Ectodermal cell (in vitro differentiated cells): ENCODE data around the gene MEF2A.

Experiments used
- H3K27ac ChIP-seq: 2 replicates; pipeline ENCODE4 v1.7.0; 2013; ENCODE audit warnings: mild to moderate bottlenecking, low read depth, low read length; ENCODE audit not compliant: insufficient read depth, poor library complexity, severe bottlenecking
- H3K27me3 ChIP-seq: 2 replicates; pipeline ENCODE4 v1.7.0; 2013; ENCODE audit warnings: mild to moderate bottlenecking, low read length; ENCODE audit not compliant: insufficient read depth, control insufficient read depth, poor library complexity, severe bottlenecking
- H3K36me3 ChIP-seq: one replicate; pipeline ENCODE4 v1.7.0; 2013; ENCODE audit warnings: low read length; ENCODE audit not compliant: control insufficient read depth, insufficient read depth
- H3K4me1 ChIP-seq: one replicate; pipeline ENCODE4 v1.7.0; 2013; ENCODE audit warnings: low read length; ENCODE audit not compliant: control insufficient read depth, insufficient read depth
- H3K4me3 ChIP-seq: 2 replicates; pipeline ENCODE4 v1.7.0; 2013; ENCODE audit warnings: low read depth, low read length, control low read depth; ENCODE audit not compliant: insufficient read depth
- H3K9me3 ChIP-seq: 2 replicates; pipeline ENCODE4 v1.7.0; 2013; ENCODE audit warnings: mild to moderate bottlenecking, low read length, moderate library complexity; ENCODE audit not compliant: control insufficient read depth
- WGBS, 2 experiments: methylation state at CpG; one replicate each; pipeline ENCODE4 v1.1.7; 2013; ENCODE audit warnings: missing lambda C conversion rate in 2 of 2; 5-methylcytosine and 5-hydroxymethylcytosine counted together

MEF2A gene

GRCh38 chr15:99545605-99546004 is 20.2 kb upstream of the MEF2A start:
- Histone ChIP-seq H3K27me3 (no peaks in the 10 kb centered on the region), H3K4me1 (no peaks in the 10 kb centered on the region), H3K4me3 (no peak overlapping the region), H3K36me3 (no peaks in the 10 kb centered on the region), H3K27ac (no peak overlapping the region), H3K9me3 (no peaks in the 10 kb centered on the region)

GRCh38 chr15:99546441-99547100 is 19.2 kb upstream of the MEF2A start:
- Histone ChIP-seq H3K27me3 (no peaks in the 10 kb centered on the region), H3K36me3 (no peaks in the 10 kb centered on the region), H3K4me3 (no peak overlapping the region), H3K27ac (no peak overlapping the region), H3K4me1 (no peaks in the 10 kb centered on the region), H3K9me3 (no peaks in the 10 kb centered on the region)
- 93 to 96% methylated on average over 4 of the region's 4 CpGs for WGBS, 2 experiments

DNA sequence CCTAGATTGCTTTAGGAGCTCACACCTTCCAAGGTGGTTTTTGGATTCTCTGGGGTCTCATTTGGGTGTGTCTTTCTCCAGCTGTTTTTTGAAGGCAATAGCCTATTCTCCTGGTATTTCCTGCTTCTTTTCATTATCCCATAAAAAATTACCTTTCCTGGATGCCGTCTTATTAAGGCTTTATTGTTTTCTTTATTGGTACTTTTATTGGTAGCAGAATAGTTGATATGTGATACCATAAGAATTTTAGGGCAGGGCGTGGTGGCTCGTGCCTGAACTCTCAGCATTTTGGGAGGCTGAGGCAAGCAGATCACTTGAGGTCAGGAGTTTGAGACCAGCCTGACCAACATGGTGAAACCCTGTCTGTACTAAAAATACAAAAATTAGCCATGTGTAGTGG is 18.3 kb upstream of the MEF2A start:
- Histone ChIP-seq H3K4me3 (no peak overlapping the region), H3K36me3 (no peaks in the 10 kb centered on the region), H3K27ac (no peak overlapping the region), H3K27me3 (no peaks in the 10 kb centered on the region), H3K4me1 (no peaks in the 10 kb centered on the region), H3K9me3 (no peaks in the 10 kb centered on the region)
- 95 to 99% methylated on average over 3 of the region's 3 CpGs for WGBS, 2 experiments

DNA sequence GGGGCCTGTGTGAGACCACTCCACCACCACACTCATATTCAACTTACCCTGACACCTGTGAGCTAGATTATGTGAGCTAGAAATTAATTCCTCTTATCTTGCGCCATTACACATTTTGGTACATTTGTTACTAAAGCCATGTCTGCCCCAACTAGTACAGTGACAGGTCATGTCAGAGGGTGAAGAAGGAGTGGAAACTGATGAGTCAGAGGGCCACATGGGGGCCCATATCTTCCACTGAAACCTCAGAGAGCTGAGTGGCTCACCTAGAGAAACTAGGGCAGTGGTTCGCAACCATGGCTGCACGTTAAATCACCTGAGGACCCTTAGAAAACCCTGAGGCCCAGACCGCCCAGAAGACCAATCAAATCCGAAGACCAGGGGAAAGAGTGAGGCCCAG is 15.7 kb upstream of the MEF2A start:
- Histone ChIP-seq H3K36me3 (no peaks in the 10 kb centered on the region), H3K4me3 (no peak overlapping the region), H3K9me3 (no peaks in the 10 kb centered on the region), H3K27me3 (no peaks in the 10 kb centered on the region), H3K27ac (no peak overlapping the region), H3K4me1 (no peaks in the 10 kb centered on the region)
- 90 to 98% methylated on average over 5 of the region's 5 CpGs for WGBS, 2 experiments

- Histone ChIP-seq H3K4me1 (no peaks in the 10 kb centered on the region), H3K9me3 (no peaks in the 10 kb centered on the region), H3K27me3 (no peaks in the 10 kb centered on the region), H3K36me3 (no peaks in the 10 kb centered on the region), H3K27ac (no peak overlapping the region), H3K4me3 (no peak overlapping the region)
- 83 to 96% methylated on average over 1 of the region's 2 CpGs for WGBS, 2 experiments
These were observed 13.7 kb upstream of the MEF2A start for GRCh38 chr15:99552111-99552510.

DNA sequence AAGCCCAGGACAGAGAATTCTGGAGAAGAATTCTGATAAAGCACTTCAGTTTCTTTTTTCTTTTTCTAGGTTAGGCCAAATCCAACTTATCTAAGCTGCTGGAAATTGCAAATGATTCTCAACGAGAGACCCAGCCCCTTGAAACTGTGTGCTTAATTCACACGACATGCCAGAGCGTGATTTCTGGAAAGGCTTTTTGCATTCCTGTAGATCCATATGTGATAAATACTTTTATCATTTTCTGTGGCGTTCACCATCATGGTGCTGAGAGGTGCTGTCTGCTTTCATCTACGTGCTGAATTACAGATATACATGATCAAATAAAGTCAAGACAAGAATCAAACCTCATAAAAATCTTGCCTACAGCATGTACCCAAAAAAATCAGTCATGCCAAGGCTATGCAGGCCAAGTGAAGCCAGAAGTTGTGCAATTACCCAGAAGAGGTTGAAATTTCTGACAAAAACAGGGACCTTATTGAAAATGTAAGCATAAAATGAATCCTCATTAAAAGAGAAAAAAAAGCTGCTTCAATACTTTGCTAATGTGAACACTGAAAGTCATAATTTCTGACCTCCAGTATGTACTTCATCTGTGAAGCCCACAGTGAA is 10.8 kb upstream of the MEF2A start:
- H3K9me3 ChIP-seq: no peaks in the 10 kb centered on the region
- WGBS, 2 experiments: 90 to 96% methylated on average over 5 of the region's 5 CpGs

DNA sequence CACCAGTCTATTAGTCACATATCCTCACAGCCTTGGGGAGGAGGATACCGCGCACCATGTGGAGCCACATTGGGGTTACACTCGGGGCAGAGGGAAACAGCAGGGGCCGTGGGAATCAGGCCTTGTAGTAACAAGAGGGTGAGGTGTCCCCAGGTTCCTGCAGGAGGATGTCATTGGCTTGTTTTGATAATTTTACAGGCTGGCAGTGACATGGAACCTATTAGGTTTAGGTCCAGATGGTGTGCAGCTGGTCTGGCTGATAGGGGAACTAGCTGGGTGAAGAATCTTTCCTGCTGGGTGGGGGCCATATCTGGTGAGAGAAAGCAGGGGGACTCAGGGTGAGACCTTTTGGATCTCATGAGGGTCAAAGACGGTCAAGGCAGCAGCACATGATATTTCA is 9.8 kb upstream of the MEF2A start:
- H3K4me3 ChIP-seq: no peak overlapping the region
- no peaks in the 10 kb centered on the region for H3K36me3 ChIP-seq
- no peaks in the 10 kb centered on the region for H3K27me3 ChIP-seq
- no peak overlapping the region for H3K27ac ChIP-seq
- H3K4me1 ChIP-seq: peaks cover 11% of the 10 kb centered on the region
- 94% methylated on average over 5 of the region's 5 CpGs for WGBS, 2 experiments
- H3K9me3 ChIP-seq: no peaks in the 10 kb centered on the region

More for the DNA sequence above, 10.8 kb upstream of the MEF2A start:
- H3K36me3 ChIP-seq: no peaks in the 10 kb centered on the region
- no peaks in the 10 kb centered on the region for H3K27me3 ChIP-seq
- H3K4me1 ChIP-seq: peaks cover 11% of the 10 kb centered on the region
- no peak overlapping the region for H3K4me3 ChIP-seq
- H3K27ac ChIP-seq: no peak overlapping the region

DNA sequence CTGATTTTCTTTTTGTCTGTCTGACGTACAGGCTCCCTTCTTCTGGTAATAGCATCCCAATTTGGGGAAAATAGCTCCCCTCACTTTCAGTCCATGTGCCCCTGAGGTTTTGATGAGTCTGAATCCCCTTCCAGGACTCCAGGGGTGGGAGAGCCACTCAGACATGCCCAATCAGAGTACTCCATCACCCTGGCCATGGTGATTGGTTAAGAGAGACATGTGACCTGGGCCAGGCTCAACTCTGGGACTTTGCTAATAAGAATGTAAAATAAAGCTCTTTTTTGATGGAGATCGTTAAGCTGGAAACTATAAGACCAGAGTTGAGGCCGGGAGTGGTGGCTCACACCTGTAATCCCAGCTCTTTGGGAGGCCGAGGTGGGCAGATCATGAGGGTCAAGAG is 9.2 kb upstream of the MEF2A start:
- Histone ChIP-seq H3K27ac (no peak overlapping the region), H3K36me3 (no peaks in the 10 kb centered on the region), H3K9me3 (no peaks in the 10 kb centered on the region), H3K27me3 (no peaks in the 10 kb centered on the region), H3K4me3 (no peak overlapping the region), H3K4me1 (peaks cover 11% of the 10 kb centered on the region)
- 92 to 95% methylated on average over 4 of the region's 4 CpGs for WGBS, 2 experiments

GRCh38 chr15:99558084-99558483 is 7.7 kb upstream of the MEF2A start:
- Histone ChIP-seq H3K9me3 (no peaks in the 10 kb centered on the region), H3K4me3 (no peak overlapping the region), H3K4me1 (peaks cover 11% of the 10 kb centered on the region), H3K27ac (no peak overlapping the region), H3K36me3 (no peaks in the 10 kb centered on the region), H3K27me3 (no peaks in the 10 kb centered on the region)
- 97 to 99% methylated on average over 3 of the region's 3 CpGs for WGBS, 2 experiments

- Histone ChIP-seq H3K27ac (no peak overlapping the region), H3K4me3 (no peak overlapping the region), H3K27me3 (no peaks in the 10 kb centered on the region), H3K9me3 (no peaks in the 10 kb centered on the region), H3K36me3 (no peaks in the 10 kb centered on the region), H3K4me1 (peaks cover 13% of the 10 kb centered on the region)
- WGBS, 2 experiments: 78 to 88% methylated on average over 3 of the region's 3 CpGs
These were observed 7.2 kb upstream of the MEF2A start for GRCh38 chr15:99558571-99558970.
